ENCODE data around the gene TAF6.

Gene TAF6

GRCh38 chr7:100111156-100111555 lies 8.0 kb downstream of the TAF6 start:
- no peak for TF ChIP-seq CTCF (IDR thresholded peaks at IDR 0.05; ENCODE audit: low read depth, low read length, missing control alignments)
- no peak overlapping the region for H3K4me3 ChIP-seq (ENCODE audit: low read depth, low read length)
- no peak for DNase-seq (ENCODE audit: low read depth)
- in situ Hi-C loops (cut with HindIII; ENCODE audit: low sequenced_read_pairs), result no loop called here

DNA sequence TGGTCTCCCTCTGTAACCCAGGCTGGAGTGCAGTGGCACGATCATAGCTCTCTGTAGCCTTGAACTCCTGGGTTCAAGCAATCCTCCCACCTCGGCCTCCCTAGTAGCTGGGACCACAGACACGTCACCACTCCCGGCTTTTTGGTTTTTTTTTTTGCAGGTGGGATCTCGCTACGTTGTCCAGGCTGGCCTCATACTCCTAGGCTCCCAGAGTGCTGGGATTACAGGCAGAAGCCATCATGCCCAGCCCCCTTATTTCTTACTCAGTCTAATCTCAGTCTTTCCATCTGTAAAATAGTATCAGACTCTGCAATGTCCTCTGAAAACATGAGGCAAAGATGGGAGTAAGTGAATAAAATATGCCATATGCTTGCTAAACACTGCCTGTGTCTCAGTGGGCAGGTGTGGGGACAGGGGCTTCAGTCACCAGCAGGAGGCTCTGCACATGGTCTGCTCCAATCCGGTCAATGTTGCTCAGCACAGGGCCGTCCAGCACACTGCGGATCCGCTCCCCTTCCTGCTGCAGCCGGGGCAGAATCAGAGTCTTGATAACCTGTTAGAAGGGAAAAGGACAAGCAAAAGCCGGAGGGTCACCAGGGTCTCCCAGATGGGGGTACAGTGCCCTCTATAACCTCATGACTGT lies 9.5 kb downstream of the TAF6 start:
- DNase-seq (ENCODE audit: low read depth), result no peak
- TF ChIP-seq CTCF (IDR thresholded peaks at IDR 0.05; ENCODE audit: low read depth, low read length, missing control alignments), result no peak
- in situ Hi-C loops (cut with HindIII; ENCODE audit: low sequenced_read_pairs), result no loop called here
- no peak overlapping the region for H3K4me3 ChIP-seq (ENCODE audit: low read depth, low read length)

GRCh38 chr7:100107890-100108289 lies 11.3 kb downstream of the TAF6 start:
- in situ Hi-C loops (cut with HindIII; ENCODE audit: low sequenced_read_pairs), result no loop called here
- no peak for TF ChIP-seq CTCF (IDR thresholded peaks at IDR 0.05; ENCODE audit: low read depth, low read length, missing control alignments)
- DNase-seq (ENCODE audit: low read depth), result no peak
- no peak overlapping the region for H3K4me3 ChIP-seq (ENCODE audit: low read depth, low read length)

DNA sequence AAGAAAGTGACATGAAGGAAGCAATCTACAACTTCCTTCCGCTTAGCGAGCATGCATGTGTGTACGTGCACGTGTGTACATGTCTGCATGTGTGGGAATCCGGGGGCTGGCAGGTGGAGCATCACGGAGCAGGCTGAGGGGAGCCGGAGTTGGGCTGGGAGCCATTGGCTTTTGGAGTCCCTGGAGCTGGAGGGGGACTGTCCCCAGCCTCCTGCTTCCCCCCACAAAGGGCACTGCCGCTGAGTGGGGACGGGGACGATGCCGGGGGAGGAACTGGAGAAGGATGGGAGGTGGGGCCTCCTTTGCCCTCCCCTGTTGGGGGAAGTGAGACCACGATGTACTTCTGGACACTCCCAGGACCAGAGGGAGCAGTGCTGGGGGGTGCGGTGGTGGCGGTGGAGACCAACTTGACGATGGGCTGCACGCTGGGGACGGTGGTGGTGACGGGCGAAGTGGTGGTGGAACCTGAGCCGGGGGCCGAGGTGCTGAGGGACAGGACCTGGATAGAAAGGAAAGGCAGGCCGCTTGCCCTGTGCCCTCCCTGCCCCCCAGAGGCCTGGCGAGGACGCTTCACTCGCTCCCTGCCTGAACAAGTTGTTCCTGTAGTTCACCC lies 11.9 kb downstream of the TAF6 start:
- TF ChIP-seq CTCF (IDR thresholded peaks at IDR 0.05; ENCODE audit: low read depth, low read length, missing control alignments), result no peak
- H3K4me3 ChIP-seq (ENCODE audit: low read depth, low read length), result no peak overlapping the region
- in situ Hi-C loops (cut with HindIII; ENCODE audit: low sequenced_read_pairs), result no loop called here
- no peak for DNase-seq (ENCODE audit: low read depth)

GRCh38 chr7:100106633-100107032 lies 12.5 kb downstream of the TAF6 start:
- in situ Hi-C loops (cut with HindIII; ENCODE audit: low sequenced_read_pairs), result no loop called here
- TF ChIP-seq CTCF (IDR thresholded peaks at IDR 0.05; ENCODE audit: low read depth, low read length, missing control alignments), result no peak
- DNase-seq (ENCODE audit: low read depth), result no peak
- H3K4me3 ChIP-seq (ENCODE audit: low read depth, low read length), result no peak overlapping the region

- DNase-seq (ENCODE audit: low read depth), result no peak
- in situ Hi-C loops (cut with HindIII; ENCODE audit: low sequenced_read_pairs), result no loop called here
- no peak overlapping the region for H3K4me3 ChIP-seq (ENCODE audit: low read depth, low read length)
- no peak for TF ChIP-seq CTCF (IDR thresholded peaks at IDR 0.05; ENCODE audit: low read depth, low read length, missing control alignments)
Measured at GRCh38 chr7:100105534-100105933, 13.6 kb downstream of the TAF6 start.

Measured in astrocyte of the cerebellum (primary cell).